Upper lobe of left lung (tissue), 4 donors: ENCODE data around the gene KCNG1.

Experiments used
- EP300 ChIP-seq, 4 donors: sonication (generic); formaldehyde crosslinking; IDR thresholded peaks; one replicate each; pipeline ENCODE4 v1.5.1; 2017; ENCODE audit warnings: antibody characterized with exemption in 4 of 4, control low read depth in 2 of 4
- POLR2A ChIP-seq, 4 donors: fragments of 450-650 bp; IDR thresholded peaks; one replicate each; pipeline ENCODE4 v1.5.1; 2016 to 2017; ENCODE audit warnings: antibody characterized with exemption in 4 of 4, mild to moderate bottlenecking in 2 of 4
- POLR2AphosphoS5 ChIP-seq, 2 donors: sonication (generic); formaldehyde crosslinking; IDR thresholded peaks; one replicate each; pipeline ENCODE4 v1.5.1; 2017; ENCODE audit warnings: antibody characterized with exemption in 2 of 2
- TF ChIP-seq, protein P1 (sequence below), 6 experiments: fragments of 450-650 bp in 4 of 6; fragments of 200-600 bp in 2 of 6; sonication (generic) in 2 of 6; IDR thresholded peaks; one replicate each; pipeline ENCODE4 v1.5.1; 2016 to 2019; ENCODE audit warnings: antibody characterized with exemption in 6 of 6

DNA sequence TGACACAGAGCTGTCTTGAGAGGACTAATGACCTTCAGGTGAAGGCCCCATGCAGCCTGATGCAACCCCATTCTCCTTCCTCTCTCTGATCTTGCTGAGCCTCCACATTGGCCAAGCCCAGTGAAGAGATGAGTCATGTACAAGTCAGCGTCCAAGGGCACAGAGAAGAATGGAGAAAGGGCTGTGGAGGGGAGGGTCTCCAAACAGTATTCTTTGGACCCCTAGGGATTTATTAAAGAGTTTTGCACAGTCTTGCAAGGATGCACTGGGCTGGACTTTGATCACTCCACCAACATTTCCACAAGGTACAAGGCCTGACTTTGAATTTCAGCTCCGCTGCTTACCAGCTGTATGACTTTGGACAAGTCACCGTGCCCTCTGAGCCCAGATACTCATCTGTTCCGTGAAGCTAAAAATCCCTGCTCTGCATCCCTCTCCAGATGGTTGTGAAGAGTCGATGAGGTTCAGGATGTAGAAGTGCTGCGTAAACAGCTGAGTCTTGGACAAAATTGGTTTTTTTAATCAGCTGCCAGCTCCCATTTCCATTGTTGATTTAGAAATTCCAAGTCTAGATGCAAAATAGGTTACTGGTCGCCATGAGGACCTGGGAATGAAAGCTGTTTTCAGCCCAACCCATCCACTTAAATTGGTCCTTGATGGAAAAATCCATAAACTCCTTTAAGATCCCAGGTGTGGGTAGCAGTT is 14.1 kb upstream of the KCNG1 start:
- TF ChIP-seq POLR2AphosphoS5 (IDR thresholded peaks at IDR 0.05) (no peak), POLR2A (IDR thresholded peaks at IDR 0.05) (no peak), EP300 (IDR thresholded peaks at IDR 0.05) (no peak)
- TF ChIP-seq, protein P1, sequence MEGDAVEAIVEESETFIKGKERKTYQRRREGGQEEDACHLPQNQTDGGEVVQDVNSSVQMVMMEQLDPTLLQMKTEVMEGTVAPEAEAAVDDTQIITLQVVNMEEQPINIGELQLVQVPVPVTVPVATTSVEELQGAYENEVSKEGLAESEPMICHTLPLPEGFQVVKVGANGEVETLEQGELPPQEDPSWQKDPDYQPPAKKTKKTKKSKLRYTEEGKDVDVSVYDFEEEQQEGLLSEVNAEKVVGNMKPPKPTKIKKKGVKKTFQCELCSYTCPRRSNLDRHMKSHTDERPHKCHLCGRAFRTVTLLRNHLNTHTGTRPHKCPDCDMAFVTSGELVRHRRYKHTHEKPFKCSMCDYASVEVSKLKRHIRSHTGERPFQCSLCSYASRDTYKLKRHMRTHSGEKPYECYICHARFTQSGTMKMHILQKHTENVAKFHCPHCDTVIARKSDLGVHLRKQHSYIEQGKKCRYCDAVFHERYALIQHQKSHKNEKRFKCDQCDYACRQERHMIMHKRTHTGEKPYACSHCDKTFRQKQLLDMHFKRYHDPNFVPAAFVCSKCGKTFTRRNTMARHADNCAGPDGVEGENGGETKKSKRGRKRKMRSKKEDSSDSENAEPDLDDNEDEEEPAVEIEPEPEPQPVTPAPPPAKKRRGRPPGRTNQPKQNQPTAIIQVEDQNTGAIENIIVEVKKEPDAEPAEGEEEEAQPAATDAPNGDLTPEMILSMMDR (IDR thresholded peaks at IDR 0.05): no peak
